GM12878 (cell line): ENCODE results near the gene RPS6KA2. TPM values are rescaled to one million over a fixed set of nuclear protein-coding genes. Genes with fewer than 3 reads are reported as not detected.

Experiments used
- ASH2L ChIP-seq: fragments of 300-600, 200-600 bp; sonication (generic); IDR thresholded peaks from 2 replicates; pipeline ENCODE4 v1.6.1; 2017; ENCODE audit warnings: low read depth, mild to moderate bottlenecking, borderline replicate concordance
- CHD2 ChIP-seq: IDR thresholded peaks from 2 replicates; pipeline ENCODE4 v1.6.1; 2011; ENCODE audit warnings: low read depth, low read length, improper control_type of control experiment, borderline replicate concordance
- EP300 ChIP-seq, 2 experiments: fragments of 150-350 bp in 1 of 2; IDR thresholded peaks; 2 replicates each; pipeline ENCODE4 v1.6.1; 2011 to 2012; ENCODE audit warnings: low read depth in 2 of 2, low read length in 2 of 2, borderline replicate concordance in 1 of 2, improper control_type of control experiment in 1 of 2, inconsistent platforms in 1 of 2; ENCODE audit not compliant: control insufficient read depth in 1 of 2
- JUND ChIP-seq: IDR thresholded peaks from 2 replicates; pipeline ENCODE4 v1.6.1; 2012; ENCODE audit warnings: low read depth, mild to moderate bottlenecking, low read length, improper control_type of control experiment, moderate library complexity
- NR2F1 ChIP-seq: fragments of 450-650 bp; conservative IDR thresholded peaks from 2 replicates; pipeline ENCODE4 v1.6.1; 2017; ENCODE audit warnings: mild to moderate bottlenecking
- SMAD1 ChIP-seq: fragments of 450-650 bp; IDR thresholded peaks from 2 replicates; pipeline ENCODE4 v1.6.1; 2018; ENCODE audit warnings: mild to moderate bottlenecking, low read depth; ENCODE audit not compliant: partially characterized antibody
- TAF1 ChIP-seq: IDR thresholded peaks from 2 replicates; pipeline ENCODE4 v1.6.1; 2011; ENCODE audit warnings: mild to moderate bottlenecking, low read depth, low read length, borderline replicate concordance
- ZNF274 ChIP-seq: IDR thresholded peaks from one replicate; pipeline ENCODE4 v1.8.0; 2011; ENCODE audit not compliant: insufficient read length, insufficient read depth
- polyA plus RNA-seq, 11 experiments: library from polyadenylated mRNA; depleted of rRNA in 4 of 11; unstranded in 6 of 11; stranded (reverse) in 5 of 11; fragments of >200 nt; fragmentation: Nextera tagmentation in 4 of 11; fragmentation: Illumina TruSeq in 1 of 11; extraction: Ambion mirVana in 4 of 11; extraction: Trizol in 1 of 11; gene quantifications; 1 replicate in 1 of 11; 2 replicates in 10 of 11; pipeline versions ENCODE4 v1.2.1 to v1.2.3, GENCODE V29; 2011 to 2016; ENCODE audit warnings: inconsistent platforms in 2 of 11, missing spikeins in 2 of 11, low read depth in 1 of 11
- total RNA-seq, 4 experiments: library from RNA; depleted of rRNA in 3 of 4; stranded (reverse); fragments of >200 nt in 3 of 4; fragmentation: Illumina TruSeq in 1 of 4; extraction: Trizol in 1 of 4; gene quantifications; 2 replicates each; pipeline versions ENCODE4 v1.2.1 to v1.2.3, GENCODE V29; 2013 to 2021
- TF ChIP-seq, protein P1 (sequence below): fragments of 450-650 bp; IDR thresholded peaks from 2 replicates; pipeline ENCODE4 v1.6.1; 2018; ENCODE audit warnings: mild to moderate bottlenecking, low read depth, moderate library complexity; ENCODE audit not compliant: partially characterized antibody
- TF ChIP-seq, protein P2 (sequence below): fragments of 450-650 bp; IDR thresholded peaks from 2 replicates; pipeline ENCODE4 v1.6.1; 2016; ENCODE audit warnings: mild to moderate bottlenecking

RPS6KA2 gene
- total and polyA plus RNA-seq, 10 of the 15 experiments (the other 5 are each of a cell fraction or from before 2014, with no cell fraction given), result 0.02 to 1.0 (median 0.22) TPM; not detected in 1

GRCh38 chr6:166621114-166621540 is 5.9 kb downstream of the RPS6KA2 start (continued):
- TF ChIP-seq, protein P1, sequence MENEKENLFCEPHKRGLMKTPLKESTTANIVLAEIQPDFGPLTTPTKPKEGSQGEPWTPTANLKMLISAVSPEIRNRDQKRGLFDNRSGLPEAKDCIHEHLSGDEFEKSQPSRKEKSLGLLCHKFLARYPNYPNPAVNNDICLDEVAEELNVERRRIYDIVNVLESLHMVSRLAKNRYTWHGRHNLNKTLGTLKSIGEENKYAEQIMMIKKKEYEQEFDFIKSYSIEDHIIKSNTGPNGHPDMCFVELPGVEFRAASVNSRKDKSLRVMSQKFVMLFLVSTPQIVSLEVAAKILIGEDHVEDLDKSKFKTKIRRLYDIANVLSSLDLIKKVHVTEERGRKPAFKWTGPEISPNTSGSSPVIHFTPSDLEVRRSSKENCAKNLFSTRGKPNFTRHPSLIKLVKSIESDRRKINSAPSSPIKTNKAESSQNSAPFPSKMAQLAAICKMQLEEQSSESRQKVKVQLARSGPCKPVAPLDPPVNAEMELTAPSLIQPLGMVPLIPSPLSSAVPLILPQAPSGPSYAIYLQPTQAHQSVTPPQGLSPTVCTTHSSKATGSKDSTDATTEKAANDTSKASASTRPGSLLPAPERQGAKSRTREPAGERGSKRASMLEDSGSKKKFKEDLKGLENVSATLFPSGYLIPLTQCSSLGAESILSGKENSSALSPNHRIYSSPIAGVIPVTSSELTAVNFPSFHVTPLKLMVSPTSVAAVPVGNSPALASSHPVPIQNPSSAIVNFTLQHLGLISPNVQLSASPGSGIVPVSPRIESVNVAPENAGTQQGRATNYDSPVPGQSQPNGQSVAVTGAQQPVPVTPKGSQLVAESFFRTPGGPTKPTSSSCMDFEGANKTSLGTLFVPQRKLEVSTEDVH, result no peak
- no peak for TF ChIP-seq NR2F1
- TF ChIP-seq ZNF274, result no peak
- no peak for TF ChIP-seq SMAD1
- TF ChIP-seq, protein P2, sequence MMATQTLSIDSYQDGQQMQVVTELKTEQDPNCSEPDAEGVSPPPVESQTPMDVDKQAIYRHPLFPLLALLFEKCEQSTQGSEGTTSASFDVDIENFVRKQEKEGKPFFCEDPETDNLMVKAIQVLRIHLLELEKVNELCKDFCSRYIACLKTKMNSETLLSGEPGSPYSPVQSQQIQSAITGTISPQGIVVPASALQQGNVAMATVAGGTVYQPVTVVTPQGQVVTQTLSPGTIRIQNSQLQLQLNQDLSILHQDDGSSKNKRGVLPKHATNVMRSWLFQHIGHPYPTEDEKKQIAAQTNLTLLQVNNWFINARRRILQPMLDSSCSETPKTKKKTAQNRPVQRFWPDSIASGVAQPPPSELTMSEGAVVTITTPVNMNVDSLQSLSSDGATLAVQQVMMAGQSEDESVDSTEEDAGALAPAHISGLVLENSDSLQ, result no peak
- TF ChIP-seq ASH2L, result no peak
- no peak for TF ChIP-seq TAF1
- no peak for TF ChIP-seq CHD2
- no peak for TF ChIP-seq EP300 (IDR thresholded peaks at IDR 0.05; ENCODE audit: borderline replicate concordance in 1 of 2, control insufficient read depth in 1 of 2, low read depth in 2 of 2, low read length in 2 of 2)
- no peak for TF ChIP-seq JUND
